Measurements from ENCODE around the gene LDB3. TPM values are rescaled to one million over a fixed set of nuclear protein-coding genes. Genes with fewer than 3 reads are reported as not detected.

LDB3 gene
- total and polyA plus RNA-seq, 2 of the 4 experiments (the other 2 are of a cell fraction) = 0.36 to 2.6 TPM

DNA sequence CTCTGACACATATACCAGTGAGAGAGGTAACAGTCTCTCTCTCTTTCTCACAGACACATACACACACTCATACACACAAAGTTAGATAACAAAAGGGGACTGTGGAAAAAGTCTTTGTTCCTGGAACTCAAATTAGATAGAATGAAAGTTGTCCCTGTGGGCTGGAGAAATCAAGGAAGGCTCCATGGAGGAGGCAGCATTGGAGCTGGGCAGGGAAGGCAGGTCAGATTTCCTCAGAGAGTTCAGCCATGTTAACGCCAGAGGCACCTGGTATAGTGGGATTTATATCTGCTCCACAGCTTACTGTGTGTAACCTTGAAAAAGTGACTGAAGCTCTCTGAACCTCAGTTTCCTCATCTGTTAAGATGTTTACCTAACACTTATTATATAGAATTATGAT, 38.7 kb downstream of the LDB3 start:
- intact Hi-C loops (cut with micrococcal nuclease) = no loop called here
- no peak overlapping the region for H3K4me3 ChIP-seq (ENCODE audit: insufficient read depth, low read depth, low read length)
- no peak overlapping the region for H2BK5ac ChIP-seq (ENCODE audit: low read depth, low read length, poor library complexity, severe bottlenecking)
- in situ Hi-C loops (cut with MboI; ENCODE audit: low sequenced_read_pairs) = loop anchor here (5.0 kb wide), 1 partner anchor 190 kb away; no protein-coding TSS in a partner anchor
- no peak overlapping the region for H3K18ac ChIP-seq (ENCODE audit: low read depth, low read length)
- TF ChIP-seq CEBPB (IDR thresholded peaks at IDR 0.05; ENCODE audit: low read depth, low read length) (no peak), SMC3 (IDR thresholded peaks at IDR 0.05; ENCODE audit: low read depth, low read length) (no peak), POLR2A (IDR thresholded peaks at IDR 0.05; ENCODE audit: low read depth, low read length) (no peak), MXI1 (IDR thresholded peaks at IDR 0.05; ENCODE audit: borderline replicate concordance, low read depth, low read length) (no peak), CHD1 (IDR thresholded peaks at IDR 0.05; ENCODE audit: low read depth, low read length) (no peak), RAD21 (IDR thresholded peaks at IDR 0.05; ENCODE audit: low read length) (no peak), MAZ (IDR thresholded peaks at IDR 0.05; ENCODE audit: borderline replicate concordance, low read depth, low read length) (no peak), BHLHE40 (IDR thresholded peaks at IDR 0.05; ENCODE audit: low read depth, low read length) (no peak), RFX5 (IDR thresholded peaks at IDR 0.05; ENCODE audit: low read depth, low read length) (no peak)
- TF ChIP-seq, protein P1, sequence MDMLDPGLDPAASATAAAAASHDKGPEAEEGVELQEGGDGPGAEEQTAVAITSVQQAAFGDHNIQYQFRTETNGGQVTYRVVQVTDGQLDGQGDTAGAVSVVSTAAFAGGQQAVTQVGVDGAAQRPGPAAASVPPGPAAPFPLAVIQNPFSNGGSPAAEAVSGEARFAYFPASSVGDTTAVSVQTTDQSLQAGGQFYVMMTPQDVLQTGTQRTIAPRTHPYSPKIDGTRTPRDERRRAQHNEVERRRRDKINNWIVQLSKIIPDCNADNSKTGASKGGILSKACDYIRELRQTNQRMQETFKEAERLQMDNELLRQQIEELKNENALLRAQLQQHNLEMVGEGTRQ (IDR thresholded peaks at IDR 0.05; ENCODE audit: low read depth, low read length) = no peak
- TF ChIP-seq, protein P2, sequence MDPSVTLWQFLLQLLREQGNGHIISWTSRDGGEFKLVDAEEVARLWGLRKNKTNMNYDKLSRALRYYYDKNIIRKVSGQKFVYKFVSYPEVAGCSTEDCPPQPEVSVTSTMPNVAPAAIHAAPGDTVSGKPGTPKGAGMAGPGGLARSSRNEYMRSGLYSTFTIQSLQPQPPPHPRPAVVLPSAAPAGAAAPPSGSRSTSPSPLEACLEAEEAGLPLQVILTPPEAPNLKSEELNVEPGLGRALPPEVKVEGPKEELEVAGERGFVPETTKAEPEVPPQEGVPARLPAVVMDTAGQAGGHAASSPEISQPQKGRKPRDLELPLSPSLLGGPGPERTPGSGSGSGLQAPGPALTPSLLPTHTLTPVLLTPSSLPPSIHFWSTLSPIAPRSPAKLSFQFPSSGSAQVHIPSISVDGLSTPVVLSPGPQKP (IDR thresholded peaks at IDR 0.05; ENCODE audit: borderline replicate concordance, low read depth, low read length) = no peak
- TF ChIP-seq, protein P3, sequence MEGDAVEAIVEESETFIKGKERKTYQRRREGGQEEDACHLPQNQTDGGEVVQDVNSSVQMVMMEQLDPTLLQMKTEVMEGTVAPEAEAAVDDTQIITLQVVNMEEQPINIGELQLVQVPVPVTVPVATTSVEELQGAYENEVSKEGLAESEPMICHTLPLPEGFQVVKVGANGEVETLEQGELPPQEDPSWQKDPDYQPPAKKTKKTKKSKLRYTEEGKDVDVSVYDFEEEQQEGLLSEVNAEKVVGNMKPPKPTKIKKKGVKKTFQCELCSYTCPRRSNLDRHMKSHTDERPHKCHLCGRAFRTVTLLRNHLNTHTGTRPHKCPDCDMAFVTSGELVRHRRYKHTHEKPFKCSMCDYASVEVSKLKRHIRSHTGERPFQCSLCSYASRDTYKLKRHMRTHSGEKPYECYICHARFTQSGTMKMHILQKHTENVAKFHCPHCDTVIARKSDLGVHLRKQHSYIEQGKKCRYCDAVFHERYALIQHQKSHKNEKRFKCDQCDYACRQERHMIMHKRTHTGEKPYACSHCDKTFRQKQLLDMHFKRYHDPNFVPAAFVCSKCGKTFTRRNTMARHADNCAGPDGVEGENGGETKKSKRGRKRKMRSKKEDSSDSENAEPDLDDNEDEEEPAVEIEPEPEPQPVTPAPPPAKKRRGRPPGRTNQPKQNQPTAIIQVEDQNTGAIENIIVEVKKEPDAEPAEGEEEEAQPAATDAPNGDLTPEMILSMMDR (conservative IDR thresholded peaks at IDR 0.05; ENCODE audit: low read depth, low read length) = no peak
- no peak overlapping the region for H2AK5ac ChIP-seq (ENCODE audit: low read depth, low read length)
- ATAC-seq (ENCODE audit: low read depth) (no peak), DNase-seq (no peak)
- H4K8ac ChIP-seq (ENCODE audit: low read depth in 2 of 2, low read length in 2 of 2) = no peak overlapping the region
- no peak overlapping the region for H4K5ac ChIP-seq (ENCODE audit: low read depth, low read length)
- H2AFZ ChIP-seq (replicated peaks; ENCODE audit: low read length, poor library complexity) = no peak overlapping the region
- BruUV-seq (replicated peaks) = no TSS peak
- H4K20me1 ChIP-seq (ENCODE audit: insufficient read depth, low read length) = no peaks in the 10 kb centered on the region
- no peak overlapping the region for H3K4ac ChIP-seq (ENCODE audit: low read depth, low read length)
- no peak overlapping the region for H3K27ac ChIP-seq (ENCODE audit: insufficient read depth, low read length)
- no CpG with 5 or more reads among the region's 1 CpG for WGBS, 2 experiments (ENCODE audit: extremely low coverage in 2 of 2, insufficient read length in 1 of 2)
- H3K4me2 ChIP-seq (ENCODE audit: low read depth, low read length) = no peak overlapping the region
- no peak overlapping the region for H2AK9ac ChIP-seq (replicated peaks; ENCODE audit: low read depth, low read length, poor library complexity)
- peaks cover 7% of the 10 kb centered on the region for H3K4me1 ChIP-seq (ENCODE audit: control insufficient read depth, insufficient read depth, low read length)
- H3K9me1 ChIP-seq (ENCODE audit: insufficient read depth, low read length) = peaks cover 6% of the 10 kb centered on the region; the same call in 1 of the 2 replicates
- ChIA-PET POLR2A (ENCODE audit: unreplicated experiment) (no interaction called here), CTCF (interaction anchor here (0.8 kb wide), 1 partner anchor 13 kb away, joined by 4 read pairs; no protein-coding TSS in a partner anchor)
- H3K27me3 ChIP-seq (ENCODE audit: control insufficient read depth, insufficient read depth, low read length) = no peaks in the 10 kb centered on the region
- no peak overlapping the region for H3K9ac ChIP-seq (ENCODE audit: low read depth, low read length)
- no peak overlapping the region for H3K23ac ChIP-seq (ENCODE audit: low read depth, low read length)
- no peaks in the 10 kb centered on the region for H3K9me3 ChIP-seq (ENCODE audit: control insufficient read depth, insufficient read depth, low read length)
- no peak overlapping the region for H2BK120ac ChIP-seq (ENCODE audit: low read depth, low read length)
- no peak overlapping the region for H3K14ac ChIP-seq (replicated peaks; ENCODE audit: low read depth, low read length)
- H3K56ac ChIP-seq (ENCODE audit: extremely low read depth, insufficient read depth, low read length) = no peak overlapping the region
- no peak overlapping the region for H2BK20ac ChIP-seq (ENCODE audit: low read depth, low read length)
- H3K36me3 ChIP-seq (ENCODE audit: control insufficient read depth, insufficient read depth, low read length) = no peaks in the 10 kb centered on the region
- peaks cover 0 to 4% of the 10 kb centered on the region in 2 experiments; a peak in 2 of 4 replicates for H3K79me1 ChIP-seq (ENCODE audit: low read depth in 1 of 2, low read length in 2 of 2)
- dilution Hi-C loops (cut with HindIII; ENCODE audit: low sequenced_read_pairs, unreplicated experiment) = no loop called here
- H4K91ac ChIP-seq (ENCODE audit: insufficient read depth, low read depth, low read length) = no peak overlapping the region
- no peak overlapping the region for H2BK15ac ChIP-seq (ENCODE audit: low read depth, low read length)

Measured in IMR-90 (cell line).